ENCODE data around the gene USH1C.

USH1C gene

DNA sequence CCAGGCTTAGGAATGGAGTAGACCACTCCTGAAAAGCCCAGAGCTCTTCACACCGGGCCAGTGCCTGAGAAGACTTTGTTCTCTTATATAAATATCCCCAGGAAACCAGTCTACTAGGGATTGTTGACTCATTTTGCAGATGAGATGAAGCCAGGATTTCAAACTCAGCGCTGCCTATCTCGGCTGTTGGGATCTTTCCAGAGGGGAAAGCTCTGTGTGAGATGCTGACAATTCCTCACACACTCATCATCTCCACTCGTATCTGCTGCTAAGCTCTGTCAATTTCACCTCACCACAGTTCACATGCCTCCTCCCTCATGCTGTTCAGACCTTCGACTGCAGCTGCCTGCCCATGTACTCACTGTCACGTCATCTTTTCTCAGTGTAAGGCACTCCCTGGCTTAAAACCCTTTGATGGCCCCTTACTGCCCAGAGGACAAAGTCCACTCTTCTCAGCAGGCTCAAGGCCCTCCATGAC lies 12.5 kb downstream of the USH1C start:
- no peak for TF ChIP-seq ZNF274 (IDR thresholded peaks at IDR 0.05; ENCODE audit: low read depth, low read length)
- H3K4me3 ChIP-seq (ENCODE audit: low read length): no peak overlapping the region

DNA sequence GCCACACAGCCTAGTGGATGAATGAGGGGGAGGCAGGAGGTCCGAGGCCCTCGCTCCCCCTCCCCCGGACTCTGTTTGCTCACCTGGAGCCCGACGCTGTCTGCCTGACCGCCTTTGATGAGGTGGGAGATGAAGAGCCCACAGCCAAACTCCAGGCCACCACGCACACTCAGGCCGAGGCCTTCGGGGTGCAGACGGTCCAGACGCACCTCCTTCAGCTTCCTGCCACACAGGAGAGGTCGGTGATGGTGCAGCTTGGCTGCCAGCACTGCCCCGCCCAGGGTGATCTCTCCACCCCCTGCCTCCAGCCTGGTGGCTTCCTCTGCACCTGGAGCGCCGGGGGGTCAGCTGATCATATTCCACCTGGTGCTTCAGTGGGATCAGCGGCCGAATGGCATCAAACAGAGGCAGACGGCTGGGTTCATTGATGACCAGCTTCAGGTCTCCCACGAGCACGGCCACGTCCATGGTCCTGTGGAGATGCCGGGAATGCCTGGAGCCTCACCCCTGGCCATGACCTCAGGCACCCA lies 13.1 kb downstream of the USH1C start:
- H3K4me3 ChIP-seq (ENCODE audit: low read length): no peak overlapping the region
- no peak for TF ChIP-seq ZNF274 (IDR thresholded peaks at IDR 0.05; ENCODE audit: low read depth, low read length)

DNA sequence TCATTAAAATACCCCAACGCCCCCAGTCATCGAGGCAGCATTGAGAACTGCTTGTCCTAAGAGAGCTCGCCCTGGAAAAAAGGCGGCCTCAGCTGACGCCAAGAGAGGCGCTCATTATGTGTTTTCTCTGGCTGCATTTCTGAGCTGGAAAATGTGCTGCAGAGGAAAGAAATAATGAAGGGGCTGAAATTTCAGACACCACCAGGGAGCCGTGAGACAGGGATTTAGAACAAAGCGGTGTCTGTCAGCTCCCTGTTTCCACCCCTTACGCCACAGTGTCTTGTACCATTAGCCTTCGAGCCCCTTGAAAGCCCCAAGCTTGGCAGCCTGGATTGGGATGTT lies 14.4 kb downstream of the USH1C start:
- no peak for TF ChIP-seq ZNF274 (IDR thresholded peaks at IDR 0.05; ENCODE audit: low read depth, low read length)
- no peak overlapping the region for H3K4me3 ChIP-seq (ENCODE audit: low read length)

DNA sequence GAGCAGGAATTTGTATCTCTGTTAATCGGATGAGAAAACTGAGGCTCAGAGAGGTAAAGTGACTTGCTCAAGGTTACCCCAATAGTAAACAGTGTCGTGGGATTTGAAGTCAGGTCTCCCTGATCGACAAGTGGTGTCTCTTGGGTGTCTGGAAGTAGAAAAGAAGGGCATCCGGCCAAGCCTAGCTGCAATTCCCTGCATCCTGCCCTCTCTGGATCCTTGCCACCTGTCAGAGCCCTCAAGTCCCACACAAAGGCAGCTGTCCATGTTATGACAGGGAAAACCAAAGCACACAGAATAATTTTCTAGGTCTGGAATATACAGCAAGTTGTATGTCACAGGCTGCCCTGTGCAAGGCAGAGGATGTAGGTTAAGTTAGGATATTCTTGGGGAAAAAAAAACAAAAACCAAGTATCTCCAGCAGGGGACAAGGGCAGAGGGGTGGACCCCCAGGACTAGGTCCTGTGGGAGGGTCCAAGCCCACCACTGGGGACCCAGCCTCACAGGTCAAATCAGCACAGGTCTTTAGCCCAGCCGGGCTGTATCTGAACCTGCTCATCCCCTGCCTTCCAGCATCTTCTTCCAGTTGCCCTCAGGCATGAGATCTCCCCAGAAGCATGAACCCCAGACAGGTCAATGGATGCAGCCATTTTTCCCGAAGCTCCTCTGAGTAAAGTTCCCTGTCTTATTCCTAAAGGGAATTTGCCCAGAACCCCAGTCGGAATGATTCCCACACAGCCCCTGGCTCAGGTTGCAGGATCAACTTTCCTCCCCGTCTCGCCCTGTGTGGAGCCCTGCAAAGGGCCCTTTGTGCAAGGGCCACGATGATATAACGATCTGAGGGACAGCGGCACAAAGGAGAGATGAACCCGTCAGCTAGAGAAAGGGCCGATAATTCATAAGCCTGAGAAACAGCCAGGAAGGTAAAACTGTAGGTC lies 15.0 kb downstream of the USH1C start:
- no peak for TF ChIP-seq ZNF274 (IDR thresholded peaks at IDR 0.05; ENCODE audit: low read depth, low read length)
- no peak overlapping the region for H3K4me3 ChIP-seq (ENCODE audit: low read length)

DNA sequence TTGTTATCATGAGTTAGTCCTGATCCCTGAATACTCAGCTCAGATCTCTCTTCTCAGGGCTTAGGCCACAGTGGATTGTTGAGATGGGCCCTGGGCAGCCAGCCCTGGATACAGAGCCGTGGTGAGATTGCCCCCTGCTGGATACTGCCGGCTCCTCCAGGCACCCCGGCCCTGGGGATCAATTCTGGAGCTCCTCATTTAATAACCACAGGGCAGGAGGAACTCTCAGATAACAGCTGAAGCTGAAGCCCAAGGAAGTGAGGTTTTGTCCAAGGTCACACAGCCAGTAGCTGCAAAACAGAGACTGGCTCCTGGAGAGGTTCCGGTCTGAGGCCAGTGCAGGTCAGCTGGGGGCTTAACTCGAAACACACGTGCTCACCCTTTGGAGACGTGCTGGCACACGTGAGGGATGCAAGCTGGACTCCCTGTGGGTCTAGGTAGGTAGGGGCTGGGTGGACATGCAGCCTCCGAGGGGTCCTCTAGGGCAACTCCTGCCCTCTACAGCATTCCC lies 16.0 kb downstream of the USH1C start:
- H3K4me3 ChIP-seq (ENCODE audit: low read length): no peak overlapping the region
- TF ChIP-seq ZNF274 (IDR thresholded peaks at IDR 0.05; ENCODE audit: low read depth, low read length): no peak

DNA sequence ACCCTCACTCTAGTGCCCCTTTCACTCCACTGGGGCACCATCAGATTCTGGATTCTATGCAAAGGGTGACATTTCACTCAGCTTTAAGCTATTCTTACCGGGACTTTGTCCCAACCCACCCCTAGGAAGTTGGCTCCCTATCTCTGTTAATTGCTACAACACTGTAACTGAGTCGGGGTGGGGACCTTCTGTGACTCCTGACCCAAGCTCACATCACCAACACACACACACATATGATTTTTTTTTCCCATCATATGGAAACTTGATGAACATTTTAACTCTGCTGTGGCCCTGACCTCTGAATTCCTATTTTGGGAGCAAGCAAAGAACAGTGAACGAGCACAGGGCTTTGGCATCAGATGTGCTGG lies 16.6 kb downstream of the USH1C start:
- H3K4me3 ChIP-seq (ENCODE audit: low read length): no peak overlapping the region
- no peak for TF ChIP-seq ZNF274 (IDR thresholded peaks at IDR 0.05; ENCODE audit: low read depth, low read length)

DNA sequence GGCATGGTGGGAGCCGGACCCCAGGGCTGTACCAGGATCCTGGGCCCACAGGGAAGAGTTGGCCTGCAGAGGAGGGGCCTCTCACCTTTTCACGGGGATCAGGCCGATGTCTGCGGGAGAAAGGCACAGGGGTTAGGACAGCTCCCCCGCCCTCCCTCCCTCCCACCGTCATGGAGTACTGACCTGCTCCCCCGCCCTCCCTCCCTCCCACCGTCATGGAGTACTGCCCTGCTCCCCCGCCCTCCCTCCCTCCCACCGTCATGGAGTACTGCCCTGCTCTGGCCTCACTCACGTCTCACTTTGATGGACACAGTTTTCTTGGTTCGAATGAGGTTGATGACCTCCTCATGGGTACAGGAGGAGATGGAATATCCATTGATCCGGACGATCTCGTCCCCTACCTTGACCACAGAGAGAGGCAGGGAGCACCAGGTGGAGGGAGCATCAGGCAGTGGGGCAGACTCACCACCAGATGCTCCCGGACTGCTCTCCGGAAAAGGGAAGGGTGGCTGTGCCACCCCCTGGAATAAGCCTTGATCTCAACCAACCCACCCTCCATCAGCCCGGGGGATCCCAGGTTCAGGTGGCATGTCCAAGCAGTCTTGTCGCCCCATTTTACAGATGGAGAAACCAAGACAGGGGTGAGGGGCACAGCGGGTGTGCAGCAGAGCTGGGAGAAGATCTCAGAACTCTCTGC lies 17.1 kb downstream of the USH1C start:
- no peak for TF ChIP-seq ZNF274 (IDR thresholded peaks at IDR 0.05; ENCODE audit: low read depth, low read length)
- H3K4me3 ChIP-seq (ENCODE audit: low read length): no peak overlapping the region

DNA sequence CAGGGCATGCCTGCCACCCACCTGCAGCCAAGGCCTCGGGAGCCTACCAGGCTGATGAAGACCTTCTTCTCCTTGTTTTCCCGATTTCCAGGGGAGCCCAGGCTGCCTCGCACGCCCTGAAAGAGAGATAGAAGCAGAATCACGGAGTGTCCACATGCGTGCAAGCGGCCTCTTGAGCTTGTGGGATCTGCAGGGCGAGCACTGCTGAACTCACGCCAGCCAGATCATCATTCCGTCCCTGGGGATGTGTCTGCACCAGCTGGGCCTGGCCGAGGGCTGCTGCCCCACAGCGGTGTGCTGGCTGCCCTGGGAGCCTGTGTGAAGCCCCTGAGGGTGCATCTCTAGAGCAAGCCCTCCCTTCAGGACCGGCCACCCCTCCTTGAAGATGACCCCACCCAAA lies 17.9 kb downstream of the USH1C start:
- H3K4me3 ChIP-seq (ENCODE audit: low read length): no peak overlapping the region
- TF ChIP-seq ZNF274 (IDR thresholded peaks at IDR 0.05; ENCODE audit: low read depth, low read length): no peak

DNA sequence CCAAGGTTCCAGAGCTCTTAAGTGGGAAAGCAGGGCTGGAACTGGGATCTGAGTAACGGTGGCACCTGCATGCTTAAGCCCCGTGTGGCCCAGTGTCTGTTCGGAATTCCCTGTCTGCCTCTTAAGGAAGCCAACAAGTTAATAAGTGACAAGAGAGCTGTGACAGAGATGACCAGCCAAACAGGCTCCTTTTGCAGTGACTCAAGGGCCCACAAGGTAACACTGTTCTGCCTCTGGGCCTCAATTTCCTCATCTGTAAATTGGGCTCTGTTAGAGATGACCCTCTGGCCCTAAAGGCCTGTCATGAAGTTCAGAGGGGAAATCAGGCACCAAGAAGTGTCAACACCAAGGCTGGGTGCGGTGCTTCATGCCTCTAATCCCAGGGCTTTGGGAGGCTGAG lies 18.6 kb downstream of the USH1C start:
- no peak overlapping the region for H3K4me3 ChIP-seq (ENCODE audit: low read length)
- TF ChIP-seq ZNF274 (IDR thresholded peaks at IDR 0.05; ENCODE audit: low read depth, low read length): no peak

DNA sequence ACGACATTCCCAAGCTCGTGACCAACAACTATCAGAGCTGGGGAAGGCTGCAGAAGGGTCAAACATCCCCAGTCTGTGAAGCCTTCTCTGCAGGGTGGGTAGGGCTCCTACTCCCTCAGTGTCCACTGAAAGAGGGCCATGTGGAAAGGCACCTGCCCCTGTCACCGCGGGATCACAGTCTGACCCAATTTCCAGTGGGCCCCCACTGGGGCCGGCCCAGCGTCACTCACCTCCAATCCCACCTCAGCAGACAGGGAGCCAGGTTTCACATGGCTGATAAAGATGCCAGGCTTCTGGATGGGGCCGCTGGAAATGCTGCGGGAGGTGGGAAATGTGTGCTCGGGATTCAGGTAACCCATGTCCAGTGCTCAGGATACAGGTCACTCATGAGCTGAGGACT lies 20.0 kb downstream of the USH1C start:
- no peak overlapping the region for H3K4me3 ChIP-seq (ENCODE audit: low read length)
- TF ChIP-seq ZNF274 (IDR thresholded peaks at IDR 0.05; ENCODE audit: low read depth, low read length): no peak

DNA sequence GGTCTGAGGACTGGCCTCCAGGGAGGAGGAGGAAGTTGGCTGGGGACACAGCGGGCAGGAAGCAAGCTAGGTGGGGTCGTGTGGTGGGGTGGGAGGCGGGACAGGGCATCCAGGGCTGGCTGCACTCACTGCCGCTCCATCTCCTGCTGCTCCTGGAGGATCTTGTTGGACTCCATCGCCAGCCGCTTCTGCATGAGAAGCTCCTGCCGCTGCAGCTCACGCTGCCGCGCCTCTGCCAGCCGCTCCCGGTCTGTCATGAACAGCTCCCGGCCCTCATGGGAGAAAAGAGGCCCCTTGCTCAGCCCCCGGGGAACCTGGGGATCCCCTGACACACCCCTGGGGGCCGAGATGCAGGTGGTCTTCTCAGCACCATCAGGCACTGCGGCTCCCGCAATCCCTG lies 21.6 kb downstream of the USH1C start:
- no peak for TF ChIP-seq ZNF274 (IDR thresholded peaks at IDR 0.05; ENCODE audit: low read depth, low read length)
- no peak overlapping the region for H3K4me3 ChIP-seq (ENCODE audit: low read length)

DNA sequence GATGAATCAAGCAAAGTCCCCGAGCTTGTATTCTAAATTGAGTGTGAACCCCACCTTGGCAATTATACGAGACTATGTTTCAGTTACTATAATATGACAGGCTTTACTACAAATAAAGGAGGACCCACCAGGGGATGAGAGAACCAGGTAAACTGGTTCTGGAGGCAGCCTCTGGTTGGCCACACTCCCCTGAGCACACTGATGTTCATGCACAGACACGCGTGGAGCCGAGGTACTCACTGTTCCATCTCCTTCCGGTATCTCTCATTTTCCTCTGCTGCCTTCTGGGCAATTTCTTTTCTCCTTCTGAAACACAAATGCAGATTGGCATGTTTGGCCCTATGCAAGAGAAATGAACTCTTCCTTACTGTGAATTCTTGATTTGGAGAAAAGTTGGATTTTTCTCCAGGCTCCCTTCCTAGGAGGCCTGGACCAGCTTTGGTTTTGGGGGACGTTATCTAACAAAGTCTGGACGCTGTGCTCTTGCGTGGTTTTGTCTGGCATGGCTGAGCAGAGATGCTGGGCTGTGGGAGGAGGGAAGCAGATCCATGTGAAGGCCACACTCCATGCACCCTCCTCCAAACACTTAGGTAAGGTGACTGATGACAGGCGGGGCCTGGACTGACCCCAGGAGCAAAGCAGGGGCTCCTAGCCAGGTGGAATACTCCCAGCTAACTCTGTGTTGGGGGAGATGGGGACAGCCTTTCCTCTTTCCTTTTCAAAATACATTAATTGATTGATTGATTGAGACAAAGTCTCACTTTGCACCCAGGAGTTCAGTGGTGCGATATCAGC lies 22.9 kb downstream of the USH1C start:
- TF ChIP-seq ZNF274 (IDR thresholded peaks at IDR 0.05; ENCODE audit: low read depth, low read length): no peak
- H3K4me3 ChIP-seq (ENCODE audit: low read length): no peak overlapping the region

DNA sequence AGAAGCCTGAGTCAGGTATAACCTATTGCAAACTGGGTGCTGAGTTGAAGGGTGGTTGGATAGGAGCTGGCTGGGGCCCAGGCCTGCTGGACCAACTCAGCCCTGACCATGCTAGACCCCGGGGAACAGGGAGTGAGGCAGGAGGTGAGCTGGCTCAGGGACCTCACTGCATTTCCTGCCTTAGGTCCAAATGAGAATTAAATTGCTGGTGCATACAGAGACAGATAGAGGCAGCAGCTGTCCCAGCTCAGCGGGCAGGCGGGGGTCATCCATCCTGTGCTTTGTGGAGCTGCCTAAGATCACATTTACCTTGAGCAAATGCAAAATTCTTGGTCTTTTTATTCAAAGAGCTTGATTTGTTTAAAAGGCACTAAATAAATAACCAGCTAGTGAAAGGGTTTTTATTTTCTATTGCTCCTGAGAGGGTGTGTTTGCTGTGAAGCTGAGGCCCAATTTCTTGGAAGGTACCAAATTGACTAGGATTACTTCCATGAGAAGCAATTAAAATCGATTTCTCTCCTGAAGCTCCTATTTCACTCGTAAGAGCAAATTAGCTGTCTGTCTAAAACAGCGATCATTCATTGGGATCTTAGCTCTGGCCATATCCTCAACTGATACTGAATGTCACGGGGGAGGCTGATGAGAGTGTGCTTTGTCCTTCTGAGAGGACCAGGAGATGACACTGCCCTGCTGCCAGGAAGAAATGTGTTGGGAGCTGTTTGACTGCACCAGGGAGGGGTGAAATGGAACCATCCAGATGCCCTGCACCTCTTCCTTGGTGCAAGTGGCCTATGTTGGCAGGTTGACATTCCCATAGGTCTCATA lies 24.9 kb downstream of the USH1C start:
- H3K4me3 ChIP-seq (ENCODE audit: low read length): no peak overlapping the region
- TF ChIP-seq ZNF274 (IDR thresholded peaks at IDR 0.05; ENCODE audit: low read depth, low read length): no peak
